ENCODE data around the gene STBD1. TPM values are rescaled to one million over a fixed set of nuclear protein-coding genes. Genes with fewer than 3 reads are reported as not detected.

The STBD1 gene
- 9.4 and 10.0 TPM in 2 replicates for total RNA-seq

GRCh38 chr4:76305971-76306881 lies at the start of gene STBD1:
STBD1 (plus strand) TSS chr4:76306733; CDS start chr4:76306770, 37 bp downstream.

Other genes starting within 250 kb of the STBD1 start
- gene ART3, start 232.0 kb upstream of the STBD1 start, total RNA-seq = not detected in 2 replicates
- gene NUP54, start 158.3 kb upstream of the STBD1 start, total RNA-seq = 48.8 and 76.2 TPM in 2 replicates
- gene SCARB2, start 92.9 kb upstream of the STBD1 start, total RNA-seq = 283 and 368 TPM in 2 replicates
- gene FAM47E, start 55.0 kb upstream of the STBD1 start, total RNA-seq = under 0.01 and 1.3 TPM in 2 replicates
- gene CCDC158, start 114.4 kb downstream of the STBD1 start, total RNA-seq = under 0.01 and 0.83 TPM in 2 replicates
- 19.2 and 27.5 TPM in 2 replicates for gene SHROOM3, start 128.5 kb downstream of the STBD1 start, total RNA-seq